Nephron (organoid): ENCODE data around the gene ZNRF1.
"Not testable (repeated sequence)": the region's sequence is repeated elsewhere in the genome, so short reads cannot be mapped to it uniquely, and the experiment has no call there.

Experiments used
- H3K27ac Mint-ChIP-seq, 3 experiments: 2 replicates each; pipeline ENCODE4 v1.8.0; 2020; ENCODE audit warnings: mixed read lengths in 3 of 3, mild to moderate bottlenecking in 2 of 3, moderate library complexity in 1 of 3
- H3K27me3 Mint-ChIP-seq: 2 replicates; pipeline ENCODE4 v1.8.0; 2021; ENCODE audit warnings: low read depth, mild to moderate bottlenecking, moderate library complexity, mixed read lengths
- H3K36me3 Mint-ChIP-seq: 2 replicates; pipeline ENCODE4 v1.8.0; 2020; ENCODE audit warnings: low read depth, mixed read lengths
- H3K4me1 Mint-ChIP-seq: 2 replicates; pipeline ENCODE4 v1.8.0; 2020; ENCODE audit warnings: mixed read lengths
- H3K4me3 Mint-ChIP-seq, 3 experiments: 2 replicates each; pipeline ENCODE4 v1.8.0; 2020; ENCODE audit warnings: mild to moderate bottlenecking in 3 of 3, mixed read lengths in 3 of 3, moderate library complexity in 2 of 3
- H3K9me3 Mint-ChIP-seq: 2 replicates; pipeline ENCODE4 v1.8.0; 2020; ENCODE audit warnings: mixed read lengths
- TF ChIP-seq, protein P1 (sequence below), 3 experiments: fragments of 200-600 bp; sonication (generic); IDR thresholded peaks; one replicate each; pipeline ENCODE4 v1.5.0; 2021; ENCODE audit warnings: antibody characterized with exemption in 3 of 3; ENCODE audit not compliant: unreplicated experiment in 3 of 3

ZNRF1 gene

DNA sequence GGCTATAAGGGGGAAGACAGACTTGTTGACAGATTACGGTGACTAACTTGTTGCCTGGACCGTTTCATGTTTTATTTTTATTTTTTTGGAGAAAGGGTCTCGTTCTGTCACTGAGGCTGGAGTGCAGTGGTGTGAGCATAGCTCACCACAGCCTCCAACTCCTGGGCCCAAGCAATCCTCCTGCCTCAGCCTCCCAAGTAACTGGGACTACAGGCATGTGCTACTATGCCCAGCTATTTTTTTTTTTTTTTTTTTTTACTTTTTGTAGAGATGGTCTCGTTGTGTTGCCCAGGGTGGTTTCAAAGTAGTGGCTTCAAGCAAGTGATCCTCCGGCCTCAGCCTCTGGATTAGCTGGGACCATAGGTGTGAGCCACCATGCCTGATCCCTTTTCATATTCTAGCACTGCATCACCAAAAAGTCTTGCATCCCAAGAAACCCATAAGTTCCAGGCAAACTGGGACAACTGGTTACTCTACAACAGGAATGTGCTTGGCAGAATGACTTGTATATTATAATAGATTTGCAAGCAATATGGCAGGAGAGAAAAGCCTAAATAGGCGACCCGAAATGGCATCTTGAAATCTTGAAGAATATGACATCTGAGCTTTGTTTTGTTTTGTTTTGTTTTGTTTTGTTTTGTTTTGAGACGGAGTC, 11.7 kb upstream of the ZNRF1 start:
- TF ChIP-seq, protein P1, sequence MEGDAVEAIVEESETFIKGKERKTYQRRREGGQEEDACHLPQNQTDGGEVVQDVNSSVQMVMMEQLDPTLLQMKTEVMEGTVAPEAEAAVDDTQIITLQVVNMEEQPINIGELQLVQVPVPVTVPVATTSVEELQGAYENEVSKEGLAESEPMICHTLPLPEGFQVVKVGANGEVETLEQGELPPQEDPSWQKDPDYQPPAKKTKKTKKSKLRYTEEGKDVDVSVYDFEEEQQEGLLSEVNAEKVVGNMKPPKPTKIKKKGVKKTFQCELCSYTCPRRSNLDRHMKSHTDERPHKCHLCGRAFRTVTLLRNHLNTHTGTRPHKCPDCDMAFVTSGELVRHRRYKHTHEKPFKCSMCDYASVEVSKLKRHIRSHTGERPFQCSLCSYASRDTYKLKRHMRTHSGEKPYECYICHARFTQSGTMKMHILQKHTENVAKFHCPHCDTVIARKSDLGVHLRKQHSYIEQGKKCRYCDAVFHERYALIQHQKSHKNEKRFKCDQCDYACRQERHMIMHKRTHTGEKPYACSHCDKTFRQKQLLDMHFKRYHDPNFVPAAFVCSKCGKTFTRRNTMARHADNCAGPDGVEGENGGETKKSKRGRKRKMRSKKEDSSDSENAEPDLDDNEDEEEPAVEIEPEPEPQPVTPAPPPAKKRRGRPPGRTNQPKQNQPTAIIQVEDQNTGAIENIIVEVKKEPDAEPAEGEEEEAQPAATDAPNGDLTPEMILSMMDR (IDR thresholded peaks at IDR 0.05; ENCODE audit: unreplicated experiment in 3 of 3): no peak
- Mint-ChIP-seq H3K36me3 (peaks cover 5% of the 10 kb centered on the region), H3K27ac (no peak overlapping the region), H3K4me3 (no peak overlapping the region), H3K9me3 (no peaks in the 10 kb centered on the region), H3K4me1 (peaks cover 17% of the 10 kb centered on the region), H3K27me3 (no peaks in the 10 kb centered on the region)

DNA sequence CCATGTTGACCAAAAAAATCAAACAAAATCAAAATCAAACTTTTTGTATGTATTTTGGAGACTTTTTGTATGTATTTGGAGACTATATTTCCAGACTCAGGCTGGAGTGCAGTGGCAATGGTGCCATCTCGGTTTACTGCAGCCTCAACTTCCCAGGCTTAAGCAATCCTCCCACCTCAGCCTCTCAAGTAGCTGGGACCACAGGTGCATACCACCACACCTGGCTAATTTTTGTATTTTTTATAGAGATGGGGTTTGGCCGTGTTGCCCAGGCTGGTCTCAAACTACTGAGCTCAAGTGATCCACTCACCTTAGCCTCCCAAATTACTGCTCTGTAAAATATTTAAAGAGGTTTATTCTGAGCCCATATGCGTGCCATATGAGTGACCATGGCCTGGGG, 9.0 kb upstream of the ZNRF1 start:
- H3K36me3 Mint-ChIP-seq, H3K4me3 Mint-ChIP-seq: not testable (repeated sequence)

DNA sequence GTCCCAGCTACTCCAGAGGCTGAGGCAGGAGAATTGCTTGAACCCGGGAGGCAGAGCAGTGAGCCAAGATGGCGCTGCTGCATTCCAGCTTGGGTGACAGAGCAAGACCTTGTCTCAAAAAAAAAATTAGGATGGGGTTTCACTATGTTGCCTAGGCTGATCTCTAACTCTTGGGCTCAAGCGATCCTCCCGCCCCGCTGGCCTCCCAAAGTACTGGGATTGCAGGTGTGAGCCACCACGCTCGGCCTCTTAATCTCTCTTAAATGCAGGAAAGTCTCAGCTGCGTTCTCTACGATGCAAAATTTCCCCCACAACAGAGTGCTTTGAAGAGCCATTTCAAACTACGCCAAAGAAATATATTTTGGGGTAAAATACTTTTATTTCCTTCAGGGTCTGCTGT, 8.0 kb upstream of the ZNRF1 start:
- Mint-ChIP-seq H3K27ac (peak overlapping the region; percentile 82 to 96 (median 92)), H3K4me1 (peaks cover 12% of the 10 kb centered on the region), H3K27me3 (no peaks in the 10 kb centered on the region), H3K9me3 (no peaks in the 10 kb centered on the region), H3K4me3 (no peak overlapping the region), H3K36me3 (no peaks in the 10 kb centered on the region)
- TF ChIP-seq, protein P1 (IDR thresholded peaks at IDR 0.05; ENCODE audit: unreplicated experiment in 3 of 3): no peak

More for the DNA sequence above, 9.0 kb upstream of the ZNRF1 start:
- Mint-ChIP-seq H3K27ac (peak overlapping the region; percentile 48 to 89 (median 62)), H3K4me1 (peaks cover 16% of the 10 kb centered on the region)
- H3K9me3 Mint-ChIP-seq, H3K27me3 Mint-ChIP-seq: not testable (repeated sequence)

DNA sequence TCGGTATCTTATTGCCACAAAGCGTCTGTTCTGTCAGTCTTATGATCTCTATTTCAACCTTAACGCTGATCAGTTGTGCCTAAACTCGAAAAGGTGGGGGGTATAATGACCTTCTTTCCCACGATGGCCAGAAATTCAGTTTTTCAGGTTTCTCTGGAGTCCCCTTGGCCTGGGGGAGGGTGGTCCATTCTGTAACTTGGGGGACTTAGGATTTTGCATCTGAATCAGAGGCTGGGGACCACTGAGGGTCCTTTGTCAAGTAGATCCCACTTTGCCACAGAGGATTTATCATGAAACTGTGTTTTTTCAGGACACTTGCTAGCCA, 7.6 kb upstream of the ZNRF1 start:
- TF ChIP-seq, protein P1 (IDR thresholded peaks at IDR 0.05; ENCODE audit: unreplicated experiment in 3 of 3): no peak
- H3K4me1 Mint-ChIP-seq: peaks cover 12% of the 10 kb centered on the region
- H3K4me3 Mint-ChIP-seq: no peak overlapping the region
- H3K27me3 Mint-ChIP-seq: no peaks in the 10 kb centered on the region
- H3K9me3 Mint-ChIP-seq: no peaks in the 10 kb centered on the region
- peak overlapping the region; percentile 82 to 96 (median 92) for H3K27ac Mint-ChIP-seq
- no peaks in the 10 kb centered on the region for H3K36me3 Mint-ChIP-seq

DNA sequence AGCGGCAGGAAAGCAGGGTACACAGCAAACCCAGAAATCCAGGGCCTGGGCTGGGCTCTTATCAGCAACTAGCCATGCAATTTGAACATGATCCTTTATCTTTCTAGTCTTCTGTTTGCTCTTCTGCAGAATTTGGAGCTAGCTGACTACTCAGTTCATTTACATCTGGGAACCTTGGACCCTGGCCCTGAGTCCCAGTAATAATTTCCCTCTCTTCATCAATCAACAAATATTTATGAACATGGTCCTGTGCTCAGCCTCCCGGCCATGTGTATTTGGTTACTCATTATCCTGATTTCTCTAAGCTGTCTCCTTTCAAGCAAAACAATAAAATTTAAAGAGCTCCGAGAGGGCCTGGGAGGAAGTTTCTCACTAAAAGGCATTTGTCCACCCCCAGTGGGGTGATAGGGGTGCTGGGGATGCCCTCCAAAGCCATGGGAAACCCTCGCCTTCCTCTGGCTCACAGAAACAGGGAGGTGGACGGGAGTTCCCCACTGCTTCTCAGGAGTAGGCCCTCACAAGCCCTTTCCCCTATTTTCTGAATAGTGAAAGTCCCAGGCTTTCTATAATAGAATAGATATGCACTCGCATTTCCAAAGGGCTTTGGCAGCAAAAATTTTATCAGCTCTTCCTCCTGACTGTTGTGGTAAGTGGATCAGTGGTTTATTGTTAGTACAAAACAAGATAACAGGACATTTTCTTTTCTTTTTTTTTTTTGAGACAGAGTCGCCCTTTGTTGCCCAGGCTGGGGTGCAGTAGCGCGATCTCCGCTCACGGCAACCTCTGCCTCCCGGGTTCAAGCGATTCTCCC, 7.0 kb upstream of the ZNRF1 start:
- Mint-ChIP-seq H3K36me3 (no peaks in the 10 kb centered on the region), H3K27me3 (no peaks in the 10 kb centered on the region), H3K9me3 (no peaks in the 10 kb centered on the region), H3K4me3 (peak overlapping the region in 1 of 3 experiments; percentile 36), H3K27ac (peak overlapping the region; percentile 82 to 96 (median 92)), H3K4me1 (peaks cover 12% of the 10 kb centered on the region)
- TF ChIP-seq, protein P1 (IDR thresholded peaks at IDR 0.05; ENCODE audit: unreplicated experiment in 3 of 3): no peak

DNA sequence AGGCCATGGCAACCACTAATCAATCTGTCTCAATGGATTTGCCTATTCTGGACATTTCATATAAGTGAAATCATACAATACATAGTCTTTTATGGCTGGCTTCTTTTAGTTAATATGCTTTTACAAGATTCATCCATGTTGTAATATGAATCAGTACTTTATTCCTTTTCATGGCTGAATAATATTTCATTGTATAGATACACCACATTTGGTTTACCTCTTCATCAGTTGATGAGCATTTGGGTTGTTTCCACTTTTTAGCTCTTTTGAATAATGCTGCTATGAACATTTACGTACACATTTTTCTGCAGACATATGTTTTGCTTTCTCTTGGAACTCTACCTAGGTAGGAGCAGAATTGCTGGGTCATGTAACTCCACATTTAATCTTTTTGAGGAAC, 2.8 kb upstream of the ZNRF1 start:
- Mint-ChIP-seq H3K36me3 (no peaks in the 10 kb centered on the region), H3K4me3 (no peak overlapping the region), H3K27ac (no peak overlapping the region), H3K9me3 (no peaks in the 10 kb centered on the region), H3K4me1 (peaks cover 21% of the 10 kb centered on the region), H3K27me3 (no peaks in the 10 kb centered on the region)
- TF ChIP-seq, protein P1 (IDR thresholded peaks at IDR 0.05; ENCODE audit: unreplicated experiment in 3 of 3): no peak
